Neutrophil (primary cell): ENCODE measurements around the gene SCYGR1.
A peak's percentile ranks its signal among the peaks of the same experiment; 100 is the strongest.
"Not testable (repeated sequence)": the region's sequence is repeated elsewhere in the genome, so short reads cannot be mapped to it uniquely, and the experiment has no call there.

ENCODE experiments used
- H3K27ac ChIP-seq: fragments of 200-600 bp; sonication (generic); 2 replicates; pipeline ENCODE4 v1.5.1; 2016; ENCODE audit warnings: mild to moderate bottlenecking, moderate library complexity
- H3K27me3 ChIP-seq: fragments of 200-600 bp; sonication (generic); 2 replicates; pipeline ENCODE4 v1.6.0; 2016; ENCODE audit warnings: mild to moderate bottlenecking
- H3K36me3 ChIP-seq: fragments of 200-600 bp; sonication (generic); 2 replicates; pipeline ENCODE4 v1.5.1; 2017
- H3K4me1 ChIP-seq, 2 experiments: fragments of 200-600 bp in 1 of 2; sonication (generic) in 1 of 2; 1 replicate in 1 of 2; 2 replicates in 1 of 2; pipeline versions ENCODE4 v1.5.1 to v1.6.1; 2013 to 2016; ENCODE audit warnings: low read depth in 1 of 2, low read length in 1 of 2, mild to moderate bottlenecking in 1 of 2, moderate library complexity in 1 of 2; ENCODE audit not compliant: control insufficient read depth in 1 of 2, insufficient read depth in 1 of 2
- H3K4me3 ChIP-seq, 2 experiments: fragments of 200-600 bp in 1 of 2; sonication (generic) in 1 of 2; 1 replicate in 1 of 2; 2 replicates in 1 of 2; pipeline ENCODE4 v1.5.1; 2013 to 2016; ENCODE audit warnings: low read depth in 1 of 2, low read length in 1 of 2, mild to moderate bottlenecking in 1 of 2, moderate library complexity in 1 of 2
- H3K9me3 ChIP-seq: fragments of 200-600 bp; sonication (generic); 2 replicates; pipeline ENCODE4 v1.5.1; 2016
- TF ChIP-seq, protein P1 (sequence below): fragments of 200-600 bp; sonication (generic); IDR thresholded peaks from 2 replicates; pipeline ENCODE4 v1.5.1; 2016; ENCODE audit warnings: antibody characterized with exemption

The SCYGR1 gene, protein sequence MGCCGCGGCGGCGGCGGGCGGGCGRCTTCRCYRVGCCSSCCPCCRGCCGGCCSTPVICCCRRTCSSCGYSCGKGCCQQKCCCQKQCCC

DNA sequence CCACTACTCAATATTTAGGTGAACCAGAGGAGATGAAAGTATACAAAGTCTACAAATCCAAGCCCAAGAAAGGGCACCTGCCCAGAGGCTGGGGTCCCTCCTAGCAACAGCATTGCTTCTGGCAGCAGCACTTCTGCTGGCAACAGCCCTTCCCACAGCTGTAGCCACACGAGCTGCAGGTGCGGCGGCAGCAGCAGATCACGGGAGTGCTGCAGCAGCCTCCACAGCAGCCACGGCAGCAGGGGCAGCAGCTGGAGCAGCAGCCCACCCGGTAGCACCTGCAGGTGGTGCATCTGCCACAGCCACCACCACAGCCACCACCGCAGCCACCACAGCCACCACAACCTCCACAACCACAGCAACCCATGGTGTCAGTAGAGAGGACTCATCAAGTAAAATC, at the start of gene SCYGR1:
SCYGR1 (minus strand) TSS at position 367 of the 400 bp plus-strand sequence; CDS start at position 367, 0 bp downstream.
- not testable (repeated sequence) for H3K4me3 ChIP-seq, H3K9me3 ChIP-seq, H3K36me3 ChIP-seq, H3K27ac ChIP-seq
- Histone ChIP-seq H3K4me1 (peaks cover 3 to 11% of the 10 kb centered on the region in 2 experiments), H3K27me3 (peaks cover 12% of the 10 kb centered on the region)

DNA sequence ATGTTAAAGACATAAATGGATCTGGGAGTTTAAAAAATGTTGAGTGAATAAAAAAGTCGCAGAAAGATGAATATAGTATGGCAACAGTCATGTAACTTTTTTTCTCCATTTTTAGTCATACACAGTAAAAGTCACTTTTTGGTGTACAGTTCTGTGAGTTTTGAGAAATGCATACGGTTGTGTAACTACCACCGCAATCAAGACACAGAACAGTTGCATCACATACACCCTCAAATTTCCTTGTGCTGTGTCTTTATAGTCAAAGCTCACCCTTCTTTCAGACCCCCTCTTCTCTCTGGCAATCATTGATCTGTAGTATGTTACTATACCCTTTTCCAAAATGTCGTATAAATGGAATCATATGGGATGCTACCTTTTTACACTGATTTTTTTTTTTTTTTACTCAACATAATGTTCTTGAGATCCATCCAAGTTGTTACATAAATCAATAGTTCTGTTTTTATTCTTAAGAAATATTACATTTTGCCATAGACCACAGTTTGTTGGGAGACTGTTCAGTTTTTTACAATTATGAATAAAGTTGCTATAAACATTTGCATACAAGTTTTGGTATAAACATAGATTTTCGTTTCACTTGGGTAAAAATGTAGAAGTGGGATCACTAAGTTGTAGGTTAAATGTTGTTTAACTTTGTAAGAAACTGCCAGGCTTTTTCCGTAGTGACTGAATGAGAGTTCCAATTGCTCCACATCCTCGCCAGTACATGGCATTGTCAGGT, 48.9 kb upstream of the SCYGR1 start:
- Histone ChIP-seq H3K9me3 (no peaks in the 10 kb centered on the region), H3K36me3 (no peaks in the 10 kb centered on the region), H3K4me1 (peaks cover 47 to 61% of the 10 kb centered on the region in 2 experiments), H3K27me3 (no peaks in the 10 kb centered on the region), H3K27ac (peak overlapping the region; percentile 81), H3K4me3 (peak overlapping the region in 1 of 2 experiments; percentile 26)
- TF ChIP-seq, protein P1, sequence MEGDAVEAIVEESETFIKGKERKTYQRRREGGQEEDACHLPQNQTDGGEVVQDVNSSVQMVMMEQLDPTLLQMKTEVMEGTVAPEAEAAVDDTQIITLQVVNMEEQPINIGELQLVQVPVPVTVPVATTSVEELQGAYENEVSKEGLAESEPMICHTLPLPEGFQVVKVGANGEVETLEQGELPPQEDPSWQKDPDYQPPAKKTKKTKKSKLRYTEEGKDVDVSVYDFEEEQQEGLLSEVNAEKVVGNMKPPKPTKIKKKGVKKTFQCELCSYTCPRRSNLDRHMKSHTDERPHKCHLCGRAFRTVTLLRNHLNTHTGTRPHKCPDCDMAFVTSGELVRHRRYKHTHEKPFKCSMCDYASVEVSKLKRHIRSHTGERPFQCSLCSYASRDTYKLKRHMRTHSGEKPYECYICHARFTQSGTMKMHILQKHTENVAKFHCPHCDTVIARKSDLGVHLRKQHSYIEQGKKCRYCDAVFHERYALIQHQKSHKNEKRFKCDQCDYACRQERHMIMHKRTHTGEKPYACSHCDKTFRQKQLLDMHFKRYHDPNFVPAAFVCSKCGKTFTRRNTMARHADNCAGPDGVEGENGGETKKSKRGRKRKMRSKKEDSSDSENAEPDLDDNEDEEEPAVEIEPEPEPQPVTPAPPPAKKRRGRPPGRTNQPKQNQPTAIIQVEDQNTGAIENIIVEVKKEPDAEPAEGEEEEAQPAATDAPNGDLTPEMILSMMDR = no peak

DNA sequence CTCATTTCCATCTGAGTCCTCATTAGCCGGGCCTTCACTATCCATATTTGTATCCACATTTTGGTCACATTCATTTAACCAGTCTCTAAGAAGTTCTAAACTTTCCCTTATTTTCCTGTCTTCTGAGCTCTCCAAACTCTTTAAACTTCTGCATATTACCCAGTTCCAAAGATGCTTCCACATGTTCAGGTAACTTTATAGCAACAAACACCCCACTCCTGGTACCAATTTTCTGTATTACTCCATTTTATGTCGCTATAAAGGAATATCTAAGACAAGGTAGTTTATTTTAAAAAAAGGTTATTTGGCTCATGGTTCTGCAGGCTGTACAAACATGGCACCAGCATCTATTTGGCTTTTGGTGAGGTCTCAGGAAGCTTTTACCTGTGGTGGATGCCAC, 45.4 kb upstream of the SCYGR1 start:
- no peaks in the 10 kb centered on the region for H3K36me3 ChIP-seq
- H3K27ac ChIP-seq = no peak overlapping the region
- H3K9me3 ChIP-seq = no peaks in the 10 kb centered on the region
- H3K4me1 ChIP-seq = peaks cover 53 to 69% of the 10 kb centered on the region in 2 experiments
- H3K27me3 ChIP-seq = no peaks in the 10 kb centered on the region
- H3K4me3 ChIP-seq = no peak overlapping the region
- TF ChIP-seq, protein P1 = no peak

DNA sequence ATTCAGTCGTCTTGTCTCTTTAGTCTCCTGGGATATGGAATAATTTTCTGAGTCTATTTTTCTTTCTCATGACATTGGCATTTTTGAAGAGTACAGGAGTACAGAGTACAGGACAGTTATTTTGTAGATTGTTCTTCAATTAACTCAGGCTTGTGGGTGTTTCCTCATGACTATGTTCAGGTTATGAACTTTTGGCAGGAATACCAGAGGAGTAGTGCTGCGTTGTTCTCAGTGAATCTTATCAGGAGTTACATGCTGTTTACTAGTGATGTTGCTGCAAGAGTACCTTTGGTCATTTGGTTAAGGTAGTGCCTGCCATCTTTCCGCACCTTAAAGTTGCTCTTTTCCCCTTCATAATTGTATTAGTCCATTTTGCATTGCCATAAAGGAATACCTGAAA, 42.9 kb upstream of the SCYGR1 start:
- Histone ChIP-seq H3K27me3 (no peaks in the 10 kb centered on the region), H3K36me3 (no peaks in the 10 kb centered on the region), H3K27ac (peak overlapping the region; percentile 36), H3K4me1 (peaks cover 27 to 43% of the 10 kb centered on the region in 2 experiments), H3K9me3 (no peaks in the 10 kb centered on the region), H3K4me3 (no peak overlapping the region)
- TF ChIP-seq, protein P1 = no peak

DNA sequence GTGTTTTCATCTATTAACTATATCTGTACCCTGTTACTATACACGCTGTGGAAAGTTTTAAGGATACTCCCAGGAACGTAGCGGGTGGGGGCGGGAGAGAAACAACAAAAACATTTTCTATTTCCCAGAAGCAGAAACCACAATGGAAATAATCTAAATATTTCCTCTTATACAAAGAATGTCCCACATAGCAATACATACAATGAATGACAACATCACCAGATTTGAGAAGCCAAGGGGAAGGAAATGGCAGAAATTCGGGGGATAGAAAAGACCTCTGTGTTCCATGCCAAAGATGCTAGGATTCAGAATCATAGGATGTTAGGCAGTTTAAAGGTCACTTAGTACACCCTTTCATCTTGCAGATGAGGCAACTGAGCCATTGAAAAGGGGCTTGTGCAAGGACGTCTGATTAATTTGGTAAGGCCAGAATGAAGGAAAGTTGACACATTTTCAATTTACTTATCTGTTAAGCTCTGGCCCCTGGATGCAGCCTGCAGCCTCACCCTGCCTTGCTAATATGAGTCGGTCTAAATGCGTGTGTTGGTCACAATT, 41.1 kb upstream of the SCYGR1 start:
- no peak overlapping the region for H3K27ac ChIP-seq
- H3K9me3 ChIP-seq = no peaks in the 10 kb centered on the region
- no peak overlapping the region for H3K4me3 ChIP-seq
- TF ChIP-seq, protein P1 = no peak
- H3K27me3 ChIP-seq = peaks cover 3% of the 10 kb centered on the region
- peaks cover 17 to 25% of the 10 kb centered on the region in 2 experiments for H3K4me1 ChIP-seq
- H3K36me3 ChIP-seq = no peaks in the 10 kb centered on the region
